ENCODE data around the gene CACNA1G. TPM values are rescaled to one million over a fixed set of nuclear protein-coding genes. Genes with fewer than 3 reads are reported as not detected.

CACNA1G gene
- total RNA-seq, 1 donor from 2014 or later, result 0.19 TPM

DNA sequence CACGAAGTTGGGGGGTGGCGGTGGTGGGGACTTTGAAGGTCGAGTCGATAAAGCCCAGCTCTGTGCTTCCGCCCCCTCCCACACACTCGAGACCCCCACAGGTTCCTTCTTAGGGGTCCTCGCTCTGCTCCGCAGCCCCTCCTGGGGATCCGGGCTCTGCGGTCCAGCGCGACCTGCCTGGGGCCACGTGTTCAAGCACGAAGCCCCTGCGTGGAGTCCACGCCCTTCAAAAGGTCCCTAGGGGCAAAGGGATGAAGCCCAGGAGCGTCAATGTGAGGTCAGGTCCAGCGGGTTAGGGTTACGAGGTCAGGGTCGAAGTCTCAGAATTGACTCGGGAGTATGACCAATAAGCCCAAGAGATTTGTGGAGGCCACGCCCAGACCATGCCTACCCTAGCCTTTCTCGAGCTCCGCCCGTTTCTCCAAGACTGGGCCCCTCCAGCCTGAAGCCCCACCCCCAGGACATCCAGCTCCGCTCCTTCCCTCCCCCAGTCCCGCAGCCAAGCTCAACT lies 786 bp upstream of the CACNA1G start:
- H3K9me3 Mint-ChIP-seq (ENCODE audit: low read depth), result no peaks in the 10 kb centered on the region
- H3K36me3 Mint-ChIP-seq (ENCODE audit: insufficient read depth), result no peaks in the 10 kb centered on the region
- no peak overlapping the region for H3K27ac Mint-ChIP-seq
- DNase-seq (ENCODE audit: low spot score, unreplicated experiment), result no peak
- peaks cover 68% of the 10 kb centered on the region for H3K27me3 Mint-ChIP-seq
- H3K4me1 Mint-ChIP-seq (ENCODE audit: low read depth), result peaks cover 5% of the 10 kb centered on the region
- peak overlapping the region; percentile 56 for H3K4me3 Mint-ChIP-seq (ENCODE audit: low read depth)
- TF ChIP-seq, protein P1, sequence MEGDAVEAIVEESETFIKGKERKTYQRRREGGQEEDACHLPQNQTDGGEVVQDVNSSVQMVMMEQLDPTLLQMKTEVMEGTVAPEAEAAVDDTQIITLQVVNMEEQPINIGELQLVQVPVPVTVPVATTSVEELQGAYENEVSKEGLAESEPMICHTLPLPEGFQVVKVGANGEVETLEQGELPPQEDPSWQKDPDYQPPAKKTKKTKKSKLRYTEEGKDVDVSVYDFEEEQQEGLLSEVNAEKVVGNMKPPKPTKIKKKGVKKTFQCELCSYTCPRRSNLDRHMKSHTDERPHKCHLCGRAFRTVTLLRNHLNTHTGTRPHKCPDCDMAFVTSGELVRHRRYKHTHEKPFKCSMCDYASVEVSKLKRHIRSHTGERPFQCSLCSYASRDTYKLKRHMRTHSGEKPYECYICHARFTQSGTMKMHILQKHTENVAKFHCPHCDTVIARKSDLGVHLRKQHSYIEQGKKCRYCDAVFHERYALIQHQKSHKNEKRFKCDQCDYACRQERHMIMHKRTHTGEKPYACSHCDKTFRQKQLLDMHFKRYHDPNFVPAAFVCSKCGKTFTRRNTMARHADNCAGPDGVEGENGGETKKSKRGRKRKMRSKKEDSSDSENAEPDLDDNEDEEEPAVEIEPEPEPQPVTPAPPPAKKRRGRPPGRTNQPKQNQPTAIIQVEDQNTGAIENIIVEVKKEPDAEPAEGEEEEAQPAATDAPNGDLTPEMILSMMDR (IDR thresholded peaks at IDR 0.05; ENCODE audit: unreplicated experiment), result no peak

DNA sequence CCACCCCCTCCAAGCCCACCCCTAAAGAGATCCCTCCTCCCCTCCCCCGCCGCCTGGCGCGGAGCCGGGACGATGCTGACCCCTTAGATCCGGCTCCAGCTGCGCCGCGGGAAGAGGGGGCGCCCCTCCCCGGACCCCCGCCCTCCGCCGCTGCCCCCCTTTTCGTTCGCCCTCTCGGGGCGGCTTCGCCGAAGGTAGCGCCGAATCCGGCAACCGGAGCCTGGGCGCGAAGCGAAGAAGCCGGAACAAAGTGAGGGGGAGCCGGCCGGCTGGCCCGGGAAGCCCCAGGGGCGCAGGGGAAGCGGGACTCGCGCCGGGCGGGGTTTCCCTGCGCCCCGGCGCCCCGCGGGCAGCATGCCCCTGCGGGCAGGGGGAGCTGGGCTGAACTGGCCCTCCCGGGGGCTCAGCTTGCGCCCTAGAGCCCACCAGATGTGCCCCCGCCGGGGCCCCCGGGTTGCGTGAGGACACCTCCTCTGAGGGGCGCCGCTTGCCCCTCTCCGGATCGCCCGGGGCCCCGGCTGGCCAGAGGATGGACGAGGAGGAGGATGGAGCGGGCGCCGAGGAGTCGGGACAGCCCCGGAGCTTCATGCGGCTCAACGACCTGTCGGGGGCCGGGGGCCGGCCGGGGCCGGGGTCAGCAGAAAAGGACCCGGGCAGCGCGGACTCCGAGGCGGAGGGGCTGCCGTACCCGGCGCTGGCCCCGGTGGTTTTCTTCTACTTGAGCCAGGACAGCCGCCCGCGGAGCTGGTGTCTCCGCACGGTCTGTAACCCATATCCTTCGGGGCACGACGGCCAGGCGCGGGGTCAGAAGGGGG lies 623 bp downstream of the CACNA1G start:
- DNase-seq (ENCODE audit: low spot score, unreplicated experiment), result no peak
- H3K36me3 Mint-ChIP-seq (ENCODE audit: insufficient read depth), result no peaks in the 10 kb centered on the region
- peaks cover 5% of the 10 kb centered on the region for H3K4me1 Mint-ChIP-seq (ENCODE audit: low read depth)
- TF ChIP-seq, protein P1 (IDR thresholded peaks at IDR 0.05; ENCODE audit: unreplicated experiment), result no peak
- no peaks in the 10 kb centered on the region for H3K9me3 Mint-ChIP-seq (ENCODE audit: low read depth)
- H3K27me3 Mint-ChIP-seq, result peaks cover 81% of the 10 kb centered on the region
- H3K27ac Mint-ChIP-seq, result no peak overlapping the region
- no peak overlapping the region for H3K4me3 Mint-ChIP-seq (ENCODE audit: low read depth)

DNA sequence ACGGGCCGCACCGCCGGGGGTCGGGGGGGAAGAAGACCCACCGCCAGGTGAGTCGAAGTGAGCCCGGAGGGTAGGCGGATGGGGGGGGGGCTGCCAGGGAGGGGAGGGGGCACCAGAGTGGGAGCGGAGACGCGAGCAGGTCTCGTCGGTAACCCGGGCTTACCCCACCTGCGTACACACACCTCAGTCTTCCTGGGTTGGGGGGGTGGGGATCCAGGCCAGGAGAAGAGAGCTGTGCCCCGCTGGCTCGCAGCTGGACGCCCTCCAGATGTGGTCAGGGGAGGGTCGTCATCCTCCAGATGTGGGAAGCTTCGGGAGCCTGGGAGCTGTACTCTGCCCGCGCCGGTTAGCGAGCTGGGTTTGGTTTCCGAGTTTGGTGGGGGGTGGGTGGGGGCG lies 1.2 kb downstream of the CACNA1G start:
- no peaks in the 10 kb centered on the region for H3K36me3 Mint-ChIP-seq (ENCODE audit: insufficient read depth)
- H3K27ac Mint-ChIP-seq, result no peak overlapping the region
- H3K4me3 Mint-ChIP-seq (ENCODE audit: low read depth), result no peak overlapping the region
- H3K4me1 Mint-ChIP-seq (ENCODE audit: low read depth), result peaks cover 11% of the 10 kb centered on the region
- TF ChIP-seq, protein P1 (IDR thresholded peaks at IDR 0.05; ENCODE audit: unreplicated experiment), result no peak
- H3K27me3 Mint-ChIP-seq, result peaks cover 81% of the 10 kb centered on the region
- no peak for DNase-seq (ENCODE audit: low spot score, unreplicated experiment)
- no peaks in the 10 kb centered on the region for H3K9me3 Mint-ChIP-seq (ENCODE audit: low read depth)

DNA sequence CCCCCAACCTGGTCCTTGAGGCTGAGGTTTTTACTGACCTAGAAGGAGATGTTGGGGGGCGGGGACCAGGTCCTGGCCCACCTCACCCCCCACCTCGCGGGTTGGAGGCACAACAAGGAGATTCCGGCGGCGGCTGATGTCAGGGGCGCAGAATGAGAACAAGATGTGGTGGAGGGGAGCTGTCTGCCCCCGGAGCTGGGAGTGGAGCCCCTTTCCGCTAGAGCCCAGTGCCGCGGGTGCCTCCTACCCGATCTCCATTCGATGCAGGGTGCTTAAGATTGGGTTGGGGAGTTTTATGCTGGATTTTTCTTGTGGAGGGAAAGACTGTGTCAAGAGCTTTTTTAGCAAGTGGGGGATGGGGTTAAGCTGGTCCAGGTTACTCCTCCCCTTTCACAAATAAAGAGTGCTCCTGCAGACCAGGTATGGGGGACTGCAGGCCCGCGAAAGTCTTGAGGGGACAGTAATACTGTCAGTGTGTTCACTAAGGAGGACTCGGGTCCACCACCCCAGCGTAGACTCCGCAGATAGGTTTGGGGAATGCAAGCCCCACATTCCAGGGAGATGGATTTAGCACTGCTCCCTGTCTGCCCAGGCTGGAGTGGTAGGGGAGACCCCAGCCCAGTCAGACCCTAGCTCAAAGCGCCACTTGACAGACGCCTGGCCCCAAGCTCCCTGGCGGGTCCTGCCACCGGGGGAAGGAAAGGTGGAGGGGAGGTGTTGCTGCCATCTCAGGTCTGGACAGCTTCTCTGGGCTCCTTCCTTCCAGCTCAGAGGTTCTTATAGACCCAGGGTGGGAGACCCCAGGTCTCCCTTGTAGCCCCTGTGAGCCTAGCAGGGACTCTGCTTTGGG lies 2.0 kb downstream of the CACNA1G start:
- H3K36me3 Mint-ChIP-seq (ENCODE audit: insufficient read depth), result no peaks in the 10 kb centered on the region
- peaks cover 15% of the 10 kb centered on the region for H3K4me1 Mint-ChIP-seq (ENCODE audit: low read depth)
- H3K9me3 Mint-ChIP-seq (ENCODE audit: low read depth), result no peaks in the 10 kb centered on the region
- H3K27me3 Mint-ChIP-seq, result peaks cover 79% of the 10 kb centered on the region
- no peak overlapping the region for H3K27ac Mint-ChIP-seq
- no peak overlapping the region for H3K4me3 Mint-ChIP-seq (ENCODE audit: low read depth)
- TF ChIP-seq, protein P1 (IDR thresholded peaks at IDR 0.05; ENCODE audit: unreplicated experiment), result no peak
- no peak for DNase-seq (ENCODE audit: low spot score, unreplicated experiment)

DNA sequence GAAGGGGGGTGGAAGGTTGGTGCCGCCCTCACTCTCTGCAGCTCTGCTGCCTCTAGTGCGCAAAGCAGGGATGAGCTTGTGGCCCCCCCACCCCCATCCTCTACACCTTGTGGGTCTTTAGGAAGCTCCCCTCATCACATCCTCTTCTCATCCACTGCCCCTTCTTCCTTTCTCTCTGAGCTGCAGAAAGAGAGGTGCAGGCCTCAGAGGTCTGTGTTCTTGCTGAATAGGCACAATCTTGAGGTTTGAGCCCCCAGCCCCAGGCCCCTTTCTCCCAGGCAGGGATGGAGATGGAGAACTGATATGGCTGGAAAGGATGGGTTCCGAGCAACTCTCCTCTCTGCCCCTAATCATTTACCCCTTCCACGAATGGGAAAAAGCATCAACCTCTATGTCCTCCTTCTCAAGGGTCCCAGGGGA lies 2.6 kb downstream of the CACNA1G start:
- Mint-ChIP-seq H3K27ac (no peak overlapping the region), H3K4me3 (ENCODE audit: low read depth) (no peak overlapping the region), H3K9me3 (ENCODE audit: low read depth) (no peaks in the 10 kb centered on the region), H3K36me3 (ENCODE audit: insufficient read depth) (no peaks in the 10 kb centered on the region), H3K4me1 (ENCODE audit: low read depth) (peaks cover 17% of the 10 kb centered on the region), H3K27me3 (peaks cover 79% of the 10 kb centered on the region)
- TF ChIP-seq, protein P1 (IDR thresholded peaks at IDR 0.05; ENCODE audit: unreplicated experiment), result no peak
- DNase-seq (ENCODE audit: low spot score, unreplicated experiment), result no peak

All from progenitor cell of endocrine pancreas (in vitro differentiated cells).